Activated naive CD4-positive, alpha-beta T cell treated with anti-CD3 and anti-CD28 coated beads, Interleukin-2, amount 50 U/mL, for 24 hours (primary cell): ENCODE measurements around the gene CAPN15.
A peak's percentile ranks its signal among the peaks of the same experiment; 100 is the strongest.

Experiments used
- H3K27ac Mint-ChIP-seq: one replicate; pipeline ENCODE4 v1.8.0; 2021; ENCODE audit warnings: mild to moderate bottlenecking, mixed read lengths
- H3K27me3 Mint-ChIP-seq: one replicate; pipeline ENCODE4 v1.8.0; 2021; ENCODE audit warnings: mixed read lengths
- H3K36me3 Mint-ChIP-seq: one replicate; pipeline ENCODE4 v1.8.0; 2021; ENCODE audit warnings: mixed read lengths
- H3K4me1 Mint-ChIP-seq: one replicate; pipeline ENCODE4 v1.8.0; 2021; ENCODE audit warnings: mixed read lengths
- H3K4me3 Mint-ChIP-seq: one replicate; pipeline ENCODE4 v1.8.0; 2021; ENCODE audit warnings: mild to moderate bottlenecking, mixed read lengths
- H3K9me3 Mint-ChIP-seq: one replicate; pipeline ENCODE4 v1.8.0; 2021; ENCODE audit warnings: mixed read lengths

Gene CAPN15

DNA sequence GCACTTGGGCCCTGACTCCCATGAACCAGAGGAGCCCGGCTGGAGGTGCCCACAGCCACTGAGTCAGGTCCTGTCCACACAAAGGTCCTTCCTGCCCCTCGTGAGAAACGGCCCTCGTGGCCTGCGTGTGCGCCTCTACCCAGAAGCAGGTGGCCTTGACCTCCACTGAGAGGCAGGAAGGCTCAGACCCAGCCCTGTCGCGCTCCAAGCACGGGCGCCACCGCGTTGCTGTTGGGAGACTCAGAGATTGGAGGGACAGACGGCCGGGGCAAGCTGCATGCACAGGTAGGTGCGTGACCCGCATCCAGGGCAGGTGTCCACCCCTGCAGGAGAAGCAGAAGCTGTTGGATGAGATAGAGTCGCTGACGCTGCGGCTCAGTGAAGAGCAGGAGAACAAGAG is 8.1 kb upstream of the CAPN15 start:
- H3K4me1 Mint-ChIP-seq: no peaks in the 10 kb centered on the region
- H3K27me3 Mint-ChIP-seq: no peaks in the 10 kb centered on the region
- H3K4me3 Mint-ChIP-seq: no peak overlapping the region
- H3K27ac Mint-ChIP-seq: no peak overlapping the region
- no peaks in the 10 kb centered on the region for H3K36me3 Mint-ChIP-seq
- H3K9me3 Mint-ChIP-seq: no peaks in the 10 kb centered on the region

DNA sequence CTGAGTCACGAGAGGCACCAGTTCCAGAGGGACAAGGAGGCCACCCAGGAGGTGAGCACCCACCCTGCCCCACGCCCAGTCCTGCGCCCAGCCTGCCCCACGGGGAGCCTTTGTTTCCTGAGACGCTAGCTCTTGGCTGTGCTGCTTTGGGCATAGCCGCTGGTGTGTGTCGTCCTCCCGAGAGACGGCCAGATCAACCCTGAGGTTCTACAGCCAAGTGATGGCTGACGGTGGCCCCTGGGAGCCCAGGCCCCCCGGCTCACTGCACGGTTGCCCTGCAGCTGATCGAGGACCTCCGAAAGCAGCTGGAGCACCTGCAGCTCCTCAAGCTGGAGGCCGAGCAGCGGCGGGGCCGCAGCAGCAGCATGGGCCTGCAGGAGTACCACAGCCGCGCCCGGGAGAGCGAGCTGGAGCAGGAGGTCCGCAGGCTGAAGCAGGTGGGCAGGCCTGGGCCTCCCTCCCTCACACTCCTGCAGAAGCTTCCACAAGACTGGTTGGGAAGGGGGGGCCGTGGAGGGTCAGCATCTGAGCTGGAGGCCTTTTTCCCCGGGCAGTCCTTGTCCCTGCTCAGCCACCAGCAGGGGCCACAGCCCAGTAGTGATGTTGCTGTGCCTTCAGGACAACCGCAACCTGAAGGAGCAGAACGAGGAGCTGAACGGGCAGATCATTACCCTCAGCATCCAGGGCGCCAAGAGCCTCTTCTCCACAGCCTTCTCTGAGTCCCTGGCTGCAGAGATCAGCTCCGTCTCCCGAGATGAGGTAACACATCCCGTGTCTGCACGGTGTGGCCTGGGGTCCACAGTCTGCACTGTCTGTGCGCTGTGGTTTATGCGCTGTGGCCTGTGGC is 7.4 kb upstream of the CAPN15 start:
- Mint-ChIP-seq H3K4me1 (peaks cover under 1% of the 10 kb centered on the region), H3K27ac (no peak overlapping the region), H3K27me3 (no peaks in the 10 kb centered on the region)

DNA sequence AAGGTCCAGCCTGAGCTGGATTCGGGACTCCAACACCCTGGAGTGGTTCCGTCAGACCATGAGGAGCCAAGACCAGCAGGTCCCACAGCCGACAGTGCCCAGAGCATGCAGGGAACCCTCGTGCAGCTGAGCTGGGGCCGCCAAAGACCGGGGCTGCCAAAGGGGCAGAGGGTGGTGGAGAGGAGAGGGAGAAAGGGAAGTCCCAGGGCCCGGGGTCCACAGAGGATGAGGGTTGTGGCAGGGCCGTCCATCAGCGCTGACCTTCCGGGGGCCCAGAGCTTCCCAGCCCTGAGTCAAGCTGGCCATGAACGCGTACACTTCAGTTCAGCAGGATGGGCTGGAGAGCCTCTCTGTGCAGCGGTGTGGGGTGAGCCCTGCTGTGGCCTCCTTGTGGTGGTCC is 6.7 kb upstream of the CAPN15 start:
- Mint-ChIP-seq H3K4me3 (no peak overlapping the region), H3K27me3 (no peaks in the 10 kb centered on the region), H3K9me3 (no peaks in the 10 kb centered on the region), H3K4me1 (peaks cover 9% of the 10 kb centered on the region), H3K27ac (no peak overlapping the region), H3K36me3 (peaks cover 5% of the 10 kb centered on the region)

More for the DNA sequence above, 7.4 kb upstream of the CAPN15 start:
- Mint-ChIP-seq H3K4me3 (no peak overlapping the region), H3K36me3 (no peaks in the 10 kb centered on the region), H3K9me3 (no peaks in the 10 kb centered on the region)

DNA sequence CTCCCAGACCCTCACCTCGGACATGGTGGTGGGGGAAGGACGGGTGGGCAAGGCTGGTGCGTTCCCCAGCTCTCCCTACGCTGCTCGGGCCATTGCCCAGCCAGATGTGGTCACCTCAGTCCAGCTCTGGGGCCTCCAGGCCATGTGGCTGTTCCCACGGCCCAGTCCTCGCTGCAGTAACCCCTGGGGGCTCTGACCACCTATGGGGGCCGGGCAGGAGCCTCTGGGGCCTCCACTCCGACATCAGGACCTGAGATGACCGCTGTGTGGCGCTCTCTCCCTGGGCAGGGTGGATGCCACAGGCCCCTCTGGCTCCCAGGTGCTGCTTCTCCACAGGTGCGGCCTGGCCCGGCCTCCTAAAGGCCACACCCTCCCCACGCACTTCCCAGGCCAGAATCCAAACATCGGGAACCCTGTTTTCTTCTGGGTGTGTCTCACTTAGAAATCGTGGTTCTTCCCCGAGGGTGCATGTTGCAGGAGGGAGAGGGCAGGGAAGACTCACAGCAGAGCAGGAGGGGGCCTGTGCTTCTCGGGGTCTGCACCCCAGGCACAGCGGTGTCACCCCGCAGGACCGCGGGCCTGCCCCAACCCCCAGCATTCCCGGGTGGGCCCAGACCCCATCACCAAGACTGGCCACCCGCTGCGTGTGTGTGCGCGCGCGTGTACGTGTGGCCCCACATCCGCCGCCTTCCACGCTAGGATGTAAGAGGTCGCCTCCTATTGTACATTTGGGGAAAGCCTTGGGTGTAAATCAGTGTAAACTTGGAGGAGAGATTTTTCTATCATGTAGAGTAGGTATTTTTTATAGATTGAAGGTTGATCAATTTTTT is 5.9 kb upstream of the CAPN15 start:
- Mint-ChIP-seq H3K4me3 (no peak overlapping the region), H3K9me3 (no peaks in the 10 kb centered on the region), H3K27me3 (no peaks in the 10 kb centered on the region), H3K27ac (no peak overlapping the region), H3K4me1 (peaks cover 10% of the 10 kb centered on the region), H3K36me3 (peaks cover 5% of the 10 kb centered on the region)

DNA sequence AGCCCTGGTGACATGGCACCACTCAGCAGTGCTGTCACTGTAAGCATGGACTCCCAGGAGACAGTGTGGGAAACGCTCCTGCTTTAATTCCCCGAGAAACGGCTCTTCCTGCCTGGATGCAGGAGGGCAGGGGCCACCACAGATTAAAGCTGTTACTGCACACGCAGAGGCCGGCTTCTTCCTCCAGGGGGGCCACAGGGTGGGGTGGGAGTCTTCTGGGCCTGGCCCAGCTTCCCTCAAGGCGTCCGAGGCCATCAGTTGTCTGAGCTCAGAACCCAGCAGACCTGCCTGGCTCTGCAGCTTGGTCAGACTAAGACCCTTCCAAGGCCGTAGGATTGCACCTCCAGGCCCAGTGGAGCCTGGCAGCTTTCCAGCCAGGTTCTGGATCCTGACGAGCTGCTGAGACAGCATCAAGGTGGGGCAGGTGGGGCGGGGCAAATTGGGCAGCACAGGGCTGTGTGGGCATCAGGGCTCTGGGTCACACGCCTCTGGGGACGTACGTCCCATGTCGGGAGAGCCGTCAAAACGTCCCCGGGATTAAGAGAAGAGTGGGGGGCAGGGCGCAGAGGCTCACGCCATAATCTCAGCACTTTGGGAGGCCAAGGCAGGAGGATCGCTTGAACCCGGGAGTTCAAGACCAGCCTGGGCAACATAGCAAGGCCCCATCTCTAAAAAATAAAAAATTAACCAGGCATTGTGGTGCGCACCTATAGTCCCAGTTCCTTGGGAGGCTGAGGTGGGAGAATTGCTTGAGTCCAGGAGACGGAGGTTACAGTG is 5.0 kb upstream of the CAPN15 start:
- no peaks in the 10 kb centered on the region for H3K9me3 Mint-ChIP-seq
- no peak overlapping the region for H3K4me3 Mint-ChIP-seq
- peak overlapping the region; percentile 55 for H3K27ac Mint-ChIP-seq
- H3K4me1 Mint-ChIP-seq: peaks cover 10% of the 10 kb centered on the region
- peaks cover 5% of the 10 kb centered on the region for H3K36me3 Mint-ChIP-seq
- H3K27me3 Mint-ChIP-seq: no peaks in the 10 kb centered on the region

DNA sequence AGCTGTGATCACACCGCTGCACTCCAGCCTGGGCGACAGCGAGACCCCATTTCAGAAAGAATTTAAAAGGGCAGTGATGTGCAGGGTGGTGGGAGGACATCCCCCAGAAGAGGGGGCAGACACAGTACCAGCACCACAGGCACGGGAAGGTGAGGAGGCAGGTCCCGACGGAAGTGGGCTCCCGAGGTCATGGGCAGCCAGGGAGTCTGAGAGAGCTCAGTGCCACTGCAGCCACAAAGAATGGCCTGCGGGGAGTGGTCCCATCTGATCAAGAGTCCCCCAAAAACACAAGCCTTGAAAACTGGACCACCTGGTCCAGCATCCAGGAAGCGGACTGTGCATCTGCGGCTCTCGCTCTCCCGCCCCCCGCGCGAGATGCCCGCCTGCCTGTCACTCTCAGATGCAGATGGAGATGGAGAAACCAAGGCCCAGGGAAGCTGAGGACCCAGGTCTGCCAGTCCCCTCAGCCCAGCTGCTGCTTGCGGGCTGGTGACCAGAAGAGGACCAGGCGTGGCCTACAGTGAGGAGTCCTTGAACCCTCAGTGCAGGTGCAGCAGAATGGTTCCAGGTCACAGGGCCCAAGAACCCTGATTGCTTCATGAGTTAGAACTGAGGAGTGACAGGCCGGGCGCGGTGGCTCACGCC is 4.3 kb upstream of the CAPN15 start:
- H3K27ac Mint-ChIP-seq: peak overlapping the region; percentile 55
- H3K4me1 Mint-ChIP-seq: peaks cover 10% of the 10 kb centered on the region
- peaks cover 5% of the 10 kb centered on the region for H3K36me3 Mint-ChIP-seq
- H3K9me3 Mint-ChIP-seq: no peaks in the 10 kb centered on the region
- H3K27me3 Mint-ChIP-seq: no peaks in the 10 kb centered on the region
- H3K4me3 Mint-ChIP-seq: no peak overlapping the region

DNA sequence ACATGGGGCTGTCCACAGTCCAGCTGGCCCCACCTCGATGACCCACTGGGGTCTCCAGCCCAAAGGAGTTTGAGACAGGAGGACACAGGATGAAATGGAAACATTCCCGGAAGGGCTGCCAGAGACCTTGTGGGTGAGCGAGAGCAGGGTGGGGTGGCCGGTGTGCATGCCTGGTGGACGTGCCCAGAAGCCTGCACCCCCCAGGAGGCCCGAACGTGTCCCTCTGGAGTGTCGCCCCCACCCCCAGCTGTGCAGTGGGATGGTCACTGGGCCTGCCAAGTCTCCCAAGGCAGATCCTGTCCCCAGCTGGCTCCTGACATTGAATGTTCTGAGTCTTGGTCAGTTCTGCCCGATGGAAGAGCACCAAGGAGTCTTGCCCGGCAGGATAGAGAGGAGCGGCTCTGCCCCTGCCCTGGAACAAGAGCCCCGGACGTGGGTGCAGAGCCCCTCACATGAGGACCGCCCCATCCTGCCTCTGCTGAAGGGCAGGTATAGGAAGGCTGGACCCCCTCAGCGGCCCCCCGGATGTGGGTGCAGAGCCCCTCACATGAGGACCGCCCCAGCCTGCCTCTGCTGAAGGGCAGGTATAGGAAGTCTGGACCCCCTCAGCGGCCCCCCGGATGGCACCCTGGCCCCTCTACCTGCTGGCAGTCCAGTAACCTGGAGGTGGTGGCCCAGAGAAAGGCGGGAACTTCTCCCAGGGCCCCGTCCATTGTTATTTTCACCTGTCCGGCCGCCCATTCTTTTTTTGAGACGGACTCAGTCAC is 3.1 kb upstream of the CAPN15 start:
- H3K36me3 Mint-ChIP-seq: peaks cover 7% of the 10 kb centered on the region
- no peaks in the 10 kb centered on the region for H3K9me3 Mint-ChIP-seq
- H3K4me3 Mint-ChIP-seq: no peak overlapping the region
- peak overlapping the region; percentile 51 for H3K27ac Mint-ChIP-seq
- H3K4me1 Mint-ChIP-seq: peaks cover 10% of the 10 kb centered on the region
- no peaks in the 10 kb centered on the region for H3K27me3 Mint-ChIP-seq

DNA sequence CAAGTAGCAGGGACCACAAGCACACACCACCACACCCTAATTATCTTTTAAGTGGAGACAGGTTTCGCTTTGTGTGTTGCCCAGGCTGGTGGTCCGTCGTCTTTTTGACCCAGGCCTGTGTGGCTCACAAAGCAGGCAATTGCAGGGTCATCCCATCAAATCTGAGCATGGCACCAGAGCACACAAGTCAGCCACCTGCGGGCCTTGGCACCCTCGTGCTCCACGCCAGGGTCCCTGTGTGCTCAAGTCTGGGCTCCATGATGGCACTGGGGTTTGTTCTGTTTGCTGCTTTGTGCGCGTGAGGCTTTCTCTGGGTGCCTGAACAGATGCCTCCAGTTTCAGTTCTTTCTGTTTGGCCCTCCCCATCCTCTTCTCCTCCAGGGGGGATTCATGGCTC is 2.4 kb upstream of the CAPN15 start:
- Mint-ChIP-seq H3K4me3 (peak overlapping the region; percentile 88), H3K36me3 (peaks cover 7% of the 10 kb centered on the region), H3K27me3 (no peaks in the 10 kb centered on the region), H3K9me3 (no peaks in the 10 kb centered on the region), H3K4me1 (peaks cover 14% of the 10 kb centered on the region), H3K27ac (peak overlapping the region; percentile 100)

DNA sequence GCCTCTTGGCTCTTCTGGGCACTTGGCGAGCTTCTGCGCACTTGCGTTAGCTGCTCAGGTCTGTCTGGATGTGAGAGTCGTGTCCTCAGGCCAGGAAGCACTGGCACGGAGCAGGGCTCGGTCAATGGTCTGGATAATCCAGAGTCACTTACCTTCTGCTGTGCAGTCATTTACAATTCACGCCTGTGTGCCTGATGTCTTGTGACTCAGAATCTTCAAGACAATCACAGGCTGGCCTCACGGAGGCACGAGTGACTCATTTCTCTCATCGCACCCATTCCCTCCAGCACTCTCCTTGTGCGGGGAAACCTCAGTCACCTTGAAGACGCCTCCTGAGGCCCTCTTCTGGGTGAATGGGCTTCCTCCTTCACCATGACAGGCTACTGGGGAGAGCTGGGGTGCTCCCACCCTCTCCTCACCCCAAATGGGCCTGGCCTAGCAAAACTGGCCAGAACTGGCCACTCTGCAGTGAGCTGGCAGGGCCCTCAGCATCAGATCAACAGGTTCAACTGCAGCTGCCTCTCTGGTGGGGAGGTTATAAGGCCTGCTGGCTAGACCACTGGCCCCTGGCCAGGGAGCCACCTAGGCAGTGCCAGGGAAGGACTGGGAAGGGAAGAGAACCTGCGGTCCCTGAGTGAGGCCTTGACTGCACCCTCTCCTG is 1.9 kb upstream of the CAPN15 start:
- H3K36me3 Mint-ChIP-seq: peaks cover 7% of the 10 kb centered on the region
- H3K27me3 Mint-ChIP-seq: no peaks in the 10 kb centered on the region
- peak overlapping the region; percentile 100 for H3K27ac Mint-ChIP-seq
- no peaks in the 10 kb centered on the region for H3K9me3 Mint-ChIP-seq
- peak overlapping the region; percentile 88 for H3K4me3 Mint-ChIP-seq
- H3K4me1 Mint-ChIP-seq: peaks cover 19% of the 10 kb centered on the region

DNA sequence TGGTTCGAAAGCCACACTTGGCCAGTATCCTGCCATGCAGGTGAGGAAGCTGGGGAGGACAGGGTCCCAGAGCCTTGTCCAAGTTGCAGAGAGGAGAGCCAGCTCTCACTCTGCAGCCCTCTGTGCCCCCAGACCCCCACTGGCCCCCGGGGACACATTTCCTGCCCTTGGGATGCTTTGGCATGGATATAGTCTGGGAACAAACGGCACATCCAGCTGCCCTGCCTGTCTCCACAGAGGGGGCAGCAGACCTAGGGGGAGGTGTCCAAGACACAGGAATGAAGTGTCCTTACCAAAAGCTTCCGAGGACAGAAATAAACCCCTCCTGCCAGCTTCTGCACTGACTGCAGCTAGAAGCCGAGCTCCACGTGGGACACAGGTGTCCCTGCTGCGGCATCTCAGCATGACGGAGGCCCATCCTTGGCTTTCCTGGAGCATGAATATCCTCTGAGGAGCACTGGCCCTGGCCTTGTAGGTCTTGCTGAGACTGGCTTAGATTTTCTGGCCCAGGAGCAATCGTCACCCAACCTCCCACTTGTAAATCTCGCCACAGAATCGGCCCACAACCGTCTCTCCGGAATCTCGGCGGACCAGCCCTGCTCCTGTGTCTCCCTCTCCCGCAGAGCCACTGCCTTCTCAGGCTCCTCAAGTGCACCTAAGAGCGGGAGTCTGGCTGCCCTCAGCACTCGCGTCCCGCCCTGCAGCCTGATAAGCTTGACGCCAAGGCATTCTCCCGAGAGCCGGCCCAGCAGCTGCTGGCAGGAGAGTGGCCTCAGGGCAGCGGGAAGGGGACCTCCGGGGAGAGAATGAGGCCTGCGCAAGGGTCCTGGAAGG is 1.1 kb upstream of the CAPN15 start:
- H3K27ac Mint-ChIP-seq: peak overlapping the region; percentile 100
- no peaks in the 10 kb centered on the region for H3K27me3 Mint-ChIP-seq
- peaks cover 7% of the 10 kb centered on the region for H3K36me3 Mint-ChIP-seq
- peaks cover 19% of the 10 kb centered on the region for H3K4me1 Mint-ChIP-seq
- peak overlapping the region; percentile 88 for H3K4me3 Mint-ChIP-seq
- no peaks in the 10 kb centered on the region for H3K9me3 Mint-ChIP-seq

DNA sequence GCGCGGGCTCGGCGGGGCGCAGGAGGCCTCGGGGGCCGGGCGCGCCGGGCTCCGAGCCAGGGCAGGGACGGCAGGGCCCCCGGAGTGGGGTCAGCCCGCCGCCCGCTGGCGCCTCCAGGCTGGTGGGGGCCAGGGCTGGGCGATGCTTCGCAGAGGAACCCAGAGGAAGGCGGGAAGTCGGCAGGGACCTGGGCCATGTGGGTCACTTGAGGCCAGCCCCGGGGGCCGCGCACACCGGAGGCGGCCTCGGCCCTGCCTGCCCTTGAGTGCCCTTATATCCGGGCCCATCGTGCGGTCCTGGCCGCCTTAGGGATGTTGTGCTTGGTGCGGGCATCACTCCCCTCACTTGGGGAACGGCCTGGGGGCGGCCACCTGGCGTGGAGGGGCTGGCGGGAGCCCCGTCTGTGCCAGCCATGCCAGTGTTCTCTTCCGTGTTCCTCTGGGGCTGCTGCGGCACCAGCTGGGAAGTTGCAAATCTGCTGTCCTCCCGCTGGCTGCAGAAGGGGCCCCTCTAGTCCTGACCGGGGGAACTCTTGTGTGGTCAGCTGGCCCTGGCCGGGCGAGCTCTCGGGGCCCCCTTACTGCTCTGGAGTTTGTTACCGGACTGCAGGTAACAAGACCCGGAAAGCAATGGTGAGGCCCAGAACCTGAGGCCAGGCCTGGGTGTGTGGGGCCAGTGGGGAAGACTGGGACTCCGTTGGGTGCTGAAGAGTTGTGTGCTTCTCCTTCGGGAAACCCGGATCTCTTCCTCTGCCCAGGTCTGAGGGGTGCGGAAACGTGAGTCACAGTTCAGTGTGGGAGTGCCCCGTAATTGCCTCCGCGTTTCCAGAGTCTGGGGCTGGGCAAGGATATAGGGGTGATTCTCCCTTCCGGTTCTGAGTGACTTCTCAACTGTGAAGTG is 849 bp downstream of the CAPN15 start:
- peak overlapping the region; percentile 94 for H3K4me3 Mint-ChIP-seq
- H3K36me3 Mint-ChIP-seq: peaks cover 7% of the 10 kb centered on the region
- peaks cover 23% of the 10 kb centered on the region for H3K4me1 Mint-ChIP-seq
- no peaks in the 10 kb centered on the region for H3K9me3 Mint-ChIP-seq
- H3K27ac Mint-ChIP-seq: peak overlapping the region; percentile 77
- no peaks in the 10 kb centered on the region for H3K27me3 Mint-ChIP-seq

DNA sequence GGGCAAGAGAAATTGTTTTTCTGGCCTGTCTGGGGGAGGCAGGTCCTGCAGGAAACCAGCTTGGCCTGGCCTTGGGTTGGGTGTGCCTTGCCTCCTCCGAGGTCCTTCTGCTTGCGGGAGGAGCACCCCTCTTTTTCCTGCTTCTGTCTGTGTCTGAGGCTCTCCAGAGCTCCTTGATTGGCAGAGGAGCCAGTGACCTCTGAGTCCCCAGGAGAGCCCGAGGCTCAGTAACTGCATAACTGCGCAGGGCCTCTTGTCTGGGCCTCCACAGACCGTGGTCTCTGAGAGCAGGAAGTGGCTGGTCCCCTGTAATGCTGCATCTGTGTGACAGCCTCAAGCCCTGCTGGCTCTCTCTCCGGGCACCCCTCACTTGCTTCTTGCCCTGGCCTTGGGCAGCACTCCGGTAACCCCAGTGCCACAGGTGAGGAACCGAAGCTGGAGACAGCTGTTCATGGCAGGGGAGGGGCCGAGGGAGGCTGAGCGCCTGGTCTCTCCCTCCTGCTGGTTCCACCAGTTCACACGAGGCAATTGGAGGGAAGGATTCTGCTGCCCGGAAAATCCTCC is 1.6 kb downstream of the CAPN15 start:
- H3K27ac Mint-ChIP-seq: peak overlapping the region; percentile 77
- peaks cover 23% of the 10 kb centered on the region for H3K4me1 Mint-ChIP-seq
- no peaks in the 10 kb centered on the region for H3K9me3 Mint-ChIP-seq
- peak overlapping the region; percentile 94 for H3K4me3 Mint-ChIP-seq
- H3K36me3 Mint-ChIP-seq: peaks cover 7% of the 10 kb centered on the region
- no peaks in the 10 kb centered on the region for H3K27me3 Mint-ChIP-seq
